ENCODE results near the gene RPL38. TPM values are rescaled to one million over a fixed set of nuclear protein-coding genes. Genes with fewer than 3 reads are reported as not detected.

Gene RPL38
- total RNA-seq, 4 donors from 2014 or later: 224 to 564 (median 403) TPM

DNA sequence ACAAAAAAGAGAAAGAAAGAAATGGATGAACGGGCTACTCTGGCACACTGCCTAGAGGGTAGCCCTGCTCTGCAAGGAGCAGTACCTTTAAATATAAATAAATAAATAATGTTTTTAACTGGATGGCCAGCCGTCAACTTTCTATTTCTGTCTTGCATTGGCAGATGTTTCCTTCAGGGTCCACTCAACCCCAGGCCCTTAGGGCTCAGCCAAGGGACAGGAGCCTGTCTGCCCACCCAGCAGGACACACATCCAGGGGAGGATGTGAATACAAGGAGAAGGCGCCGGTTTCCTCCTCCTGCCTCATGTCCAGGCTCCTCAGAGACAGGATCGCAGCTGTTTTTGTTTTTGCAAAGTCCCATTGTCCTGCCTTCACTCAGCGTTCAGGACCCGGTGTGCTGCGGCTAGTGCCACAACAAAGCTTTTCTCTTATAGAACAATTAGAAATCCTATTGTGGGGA, 32.5 kb downstream of the RPL38 start:
- no peak for DNase-seq
- no peak overlapping the region for H3K27ac ChIP-seq

DNA sequence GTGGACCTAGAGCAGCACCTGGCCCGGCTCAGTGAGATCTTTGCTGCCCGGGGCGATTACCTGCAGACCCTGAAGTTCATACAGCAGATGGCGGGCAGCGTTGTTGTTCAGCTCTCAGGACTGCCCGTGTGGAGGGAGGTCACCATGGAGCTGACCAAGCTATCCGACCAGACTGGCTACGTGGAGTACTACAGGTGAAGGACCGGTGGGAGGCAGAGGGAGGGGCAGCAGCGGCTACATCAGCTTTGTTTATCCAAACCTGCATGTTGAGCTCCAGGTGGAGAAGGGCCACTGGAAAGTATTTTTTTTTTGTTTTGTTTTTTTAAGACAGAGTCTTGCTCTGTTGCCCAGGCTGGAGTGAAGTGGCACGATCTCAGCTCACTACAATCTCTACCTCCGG, 33.8 kb downstream of the RPL38 start:
- no peak for DNase-seq
- Histone ChIP-seq H3K27ac (no peak overlapping the region), H3K9me3 (no peaks in the 10 kb centered on the region), H3K27me3 (no peaks in the 10 kb centered on the region), H3K4me3 (no peak overlapping the region), H3K36me3 (peaks cover 0 to 8% (median 0%) of the 10 kb centered on the region in 3 donors), H3K4me1 (peaks cover 0 to 18% (median 5%) of the 10 kb centered on the region in 3 donors)
- 84 to 94% methylated on average over 6 to 11 of the region's 12 CpGs for WGBS, 2 donors
- no peak for TF ChIP-seq POLR2A (IDR thresholded peaks at IDR 0.05)
- TF ChIP-seq, protein P1, sequence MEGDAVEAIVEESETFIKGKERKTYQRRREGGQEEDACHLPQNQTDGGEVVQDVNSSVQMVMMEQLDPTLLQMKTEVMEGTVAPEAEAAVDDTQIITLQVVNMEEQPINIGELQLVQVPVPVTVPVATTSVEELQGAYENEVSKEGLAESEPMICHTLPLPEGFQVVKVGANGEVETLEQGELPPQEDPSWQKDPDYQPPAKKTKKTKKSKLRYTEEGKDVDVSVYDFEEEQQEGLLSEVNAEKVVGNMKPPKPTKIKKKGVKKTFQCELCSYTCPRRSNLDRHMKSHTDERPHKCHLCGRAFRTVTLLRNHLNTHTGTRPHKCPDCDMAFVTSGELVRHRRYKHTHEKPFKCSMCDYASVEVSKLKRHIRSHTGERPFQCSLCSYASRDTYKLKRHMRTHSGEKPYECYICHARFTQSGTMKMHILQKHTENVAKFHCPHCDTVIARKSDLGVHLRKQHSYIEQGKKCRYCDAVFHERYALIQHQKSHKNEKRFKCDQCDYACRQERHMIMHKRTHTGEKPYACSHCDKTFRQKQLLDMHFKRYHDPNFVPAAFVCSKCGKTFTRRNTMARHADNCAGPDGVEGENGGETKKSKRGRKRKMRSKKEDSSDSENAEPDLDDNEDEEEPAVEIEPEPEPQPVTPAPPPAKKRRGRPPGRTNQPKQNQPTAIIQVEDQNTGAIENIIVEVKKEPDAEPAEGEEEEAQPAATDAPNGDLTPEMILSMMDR (IDR thresholded peaks at IDR 0.05): no peak
- intact Hi-C loops (cut with DNase I): no loop called here

More for the DNA sequence above, 32.5 kb downstream of the RPL38 start:
- Histone ChIP-seq H3K36me3 (peaks cover 0 to 20% (median 0%) of the 10 kb centered on the region in 3 donors), H3K4me1 (peaks cover 0 to 9% (median 4%) of the 10 kb centered on the region in 3 donors), H3K27me3 (no peaks in the 10 kb centered on the region), H3K9me3 (no peaks in the 10 kb centered on the region), H3K4me3 (no peak overlapping the region)
- intact Hi-C loops (cut with DNase I): no loop called here
- 73 to 75% methylated on average over 4 to 8 of the region's 8 CpGs for WGBS, 2 donors
- TF ChIP-seq, protein P1 (IDR thresholded peaks at IDR 0.05): no peak
- no peak for TF ChIP-seq POLR2A (IDR thresholded peaks at IDR 0.05)

DNA sequence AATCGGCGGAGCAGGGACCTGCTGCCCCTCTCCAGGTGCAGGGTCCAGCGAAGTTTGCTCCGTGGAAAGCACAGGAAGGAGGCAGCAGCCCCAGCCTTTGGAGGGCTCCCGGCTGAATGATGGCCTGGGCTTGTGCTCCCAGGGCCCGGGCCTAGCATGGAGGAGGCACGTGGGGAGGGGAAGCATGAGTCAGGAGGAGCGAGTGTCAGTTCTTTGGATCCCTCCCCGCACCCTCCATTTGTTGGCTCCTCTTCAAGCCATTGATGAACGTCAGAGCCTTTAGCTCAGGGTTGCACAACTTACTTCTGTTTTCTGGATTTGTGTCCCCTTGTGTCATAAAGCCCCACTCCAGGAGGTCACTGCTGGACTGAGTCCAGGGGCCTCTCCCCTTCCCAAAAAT, 35.7 kb downstream of the RPL38 start:
- WGBS, 2 donors: 20 to 58% methylated on average over 3 to 8 of the region's 10 CpGs
- Histone ChIP-seq H3K4me3 (no peak overlapping the region), H3K27ac (no peak overlapping the region), H3K4me1 (peaks cover 0 to 18% (median 5%) of the 10 kb centered on the region in 3 donors), H3K36me3 (peaks cover 0 to 8% (median 0%) of the 10 kb centered on the region in 3 donors), H3K9me3 (no peaks in the 10 kb centered on the region), H3K27me3 (no peaks in the 10 kb centered on the region)
- intact Hi-C loops (cut with DNase I): no loop called here
- no peak for DNase-seq
- TF ChIP-seq, protein P1 (IDR thresholded peaks at IDR 0.05): no peak
- TF ChIP-seq POLR2A (IDR thresholded peaks at IDR 0.05): no peak

GRCh38 chr17:74240618-74241205, 37.2 kb downstream of the RPL38 start:
- peaks cover 0 to 8% (median 0%) of the 10 kb centered on the region in 3 donors for H3K36me3 ChIP-seq
- TF ChIP-seq POLR2A (IDR thresholded peaks at IDR 0.05): no peak
- TF ChIP-seq, protein P1 (IDR thresholded peaks at IDR 0.05): no peak
- peaks cover 0 to 26% (median 5%) of the 10 kb centered on the region in 3 donors for H3K4me1 ChIP-seq
- H3K27ac ChIP-seq: peak overlapping the region in 1 of 4 donors; percentile 39
- H3K27me3 ChIP-seq: no peaks in the 10 kb centered on the region
- no peak overlapping the region for H3K4me3 ChIP-seq
- H3K9me3 ChIP-seq: no peaks in the 10 kb centered on the region
- no peak for DNase-seq
- intact Hi-C loops (cut with DNase I): no loop called here
- WGBS, 2 donors: 66 to 80% methylated on average over 3 to 11 of the region's 11 CpGs

GRCh38 chr17:74241431-74241830, 38.0 kb downstream of the RPL38 start:
- Histone ChIP-seq H3K36me3 (peaks cover 0 to 8% (median 0%) of the 10 kb centered on the region in 3 donors), H3K27me3 (no peaks in the 10 kb centered on the region), H3K9me3 (no peaks in the 10 kb centered on the region), H3K27ac (peak overlapping the region in 1 of 4 donors; percentile 39), H3K4me3 (no peak overlapping the region), H3K4me1 (peaks cover 0 to 28% (median 5%) of the 10 kb centered on the region in 3 donors)
- intact Hi-C loops (cut with DNase I): no loop called here
- 47 to 49% methylated on average over 5 to 6 of the region's 10 CpGs for WGBS, 2 donors
- TF ChIP-seq POLR2A (IDR thresholded peaks at IDR 0.05): no peak
- TF ChIP-seq, protein P1 (IDR thresholded peaks at IDR 0.05): no peak
- DNase-seq: no peak

All from esophagus squamous epithelium (tissue), 5 donors.